Stimulated activated CD8-positive, alpha-beta memory T cell treated with anti-CD3 and anti-CD28 coated beads, Interleukin-7, amount 100 ng/mL, for 4 hours (primary cell): ENCODE measurements around the gene UPK3BL1.
"Not testable (repeated sequence)": the region's sequence is repeated elsewhere in the genome, so short reads cannot be mapped to it uniquely, and the experiment has no call there.

Experiments
- DNase-seq, 2 donors: peaks; one replicate each; pipeline ENCODE4 v3.0.0-alpha.2; 2020; ENCODE audit warnings: low read depth in 2 of 2

Gene UPK3BL1

GRCh38 chr7:102627271-102627904 is 15.2 kb downstream of the UPK3BL1 start:
- not testable (repeated sequence) for DNase-seq

GRCh38 chr7:102618122-102618521 is 24.5 kb downstream of the UPK3BL1 start:
- DNase-seq: not testable (repeated sequence)

GRCh38 chr7:102616507-102617125 is 26.0 kb downstream of the UPK3BL1 start, which contains the start of gene RASA4:
TSS of gene RASA4 (minus strand) at chr7:102616756. CDS start at chr7:102616689, 67 bp downstream.
- DNase-seq: peak; percentile 5 to 16

GRCh38 chr7:102615930-102616329 is 26.7 kb downstream of the UPK3BL1 start:
- not testable (repeated sequence) for DNase-seq

GRCh38 chr7:102614873-102615272 is 27.7 kb downstream of the UPK3BL1 start:
- DNase-seq: not testable (repeated sequence)

- not testable (repeated sequence) for DNase-seq
Observed at GRCh38 chr7:102614346-102614697, 28.3 kb downstream of the UPK3BL1 start.

- not testable (repeated sequence) for DNase-seq
Observed at GRCh38 chr7:102613575-102614345, 28.8 kb downstream of the UPK3BL1 start.

- DNase-seq: not testable (repeated sequence)
Observed at GRCh38 chr7:102611675-102612325, 30.8 kb downstream of the UPK3BL1 start.

- DNase-seq: not testable (repeated sequence)
Observed at GRCh38 chr7:102611013-102611674, 31.4 kb downstream of the UPK3BL1 start.

GRCh38 chr7:102610441-102610840 is 32.1 kb downstream of the UPK3BL1 start:
- DNase-seq: not testable (repeated sequence)

- not testable (repeated sequence) for DNase-seq
Observed at GRCh38 chr7:102609734-102610133, 32.9 kb downstream of the UPK3BL1 start.

GRCh38 chr7:102606848-102607247 is 35.7 kb downstream of the UPK3BL1 start:
- not testable (repeated sequence) for DNase-seq

GRCh38 chr7:102604431-102605145 is 38.0 kb downstream of the UPK3BL1 start:
- not testable (repeated sequence) for DNase-seq

GRCh38 chr7:102602317-102602716 is 40.3 kb downstream of the UPK3BL1 start:
- DNase-seq: not testable (repeated sequence)

GRCh38 chr7:102599699-102600098 is 42.9 kb downstream of the UPK3BL1 start:
- not testable (repeated sequence) for DNase-seq

GRCh38 chr7:102596036-102596435 is 46.6 kb downstream of the UPK3BL1 start:
- DNase-seq: not testable (repeated sequence)

- not testable (repeated sequence) for DNase-seq
Observed at GRCh38 chr7:102593637-102594334, 48.8 kb downstream of the UPK3BL1 start.

GRCh38 chr7:102592477-102593019 is 50.0 kb downstream of the UPK3BL1 start:
- DNase-seq: peak; percentile 9 to 15

GRCh38 chr7:102589857-102590256 is 52.7 kb downstream of the UPK3BL1 start:
- not testable (repeated sequence) for DNase-seq
